ENCODE data around the gene HIVEP2.

DNA sequence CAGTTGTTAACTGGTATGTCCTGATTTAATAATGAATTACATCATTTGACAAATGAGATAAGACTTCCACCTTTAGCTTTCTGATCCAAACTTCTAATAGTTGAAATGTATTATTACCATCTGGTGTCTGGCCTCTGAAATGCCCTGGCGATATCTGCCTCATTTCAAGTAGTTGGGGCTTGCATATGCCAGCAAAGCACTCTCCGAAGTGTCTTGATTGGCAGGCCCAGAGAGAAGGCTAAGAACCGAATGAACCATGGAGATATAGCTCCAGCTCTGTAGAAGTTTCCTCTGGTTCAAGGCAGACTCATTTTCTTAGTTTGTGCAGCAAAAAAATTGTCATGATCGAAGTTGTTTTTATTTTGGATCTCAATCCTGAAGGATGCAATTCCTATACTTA lies 13.4 kb upstream of the HIVEP2 start:
- no peak for TF ChIP-seq POLR2A (IDR thresholded peaks at IDR 0.05; ENCODE audit: low read length)
- no peak for TF ChIP-seq GATA1 (IDR thresholded peaks at IDR 0.05; ENCODE audit: low read depth, low read length)

All from erythroblast (primary cell).